Measurements from ENCODE around the gene CACNA1D.

DNA sequence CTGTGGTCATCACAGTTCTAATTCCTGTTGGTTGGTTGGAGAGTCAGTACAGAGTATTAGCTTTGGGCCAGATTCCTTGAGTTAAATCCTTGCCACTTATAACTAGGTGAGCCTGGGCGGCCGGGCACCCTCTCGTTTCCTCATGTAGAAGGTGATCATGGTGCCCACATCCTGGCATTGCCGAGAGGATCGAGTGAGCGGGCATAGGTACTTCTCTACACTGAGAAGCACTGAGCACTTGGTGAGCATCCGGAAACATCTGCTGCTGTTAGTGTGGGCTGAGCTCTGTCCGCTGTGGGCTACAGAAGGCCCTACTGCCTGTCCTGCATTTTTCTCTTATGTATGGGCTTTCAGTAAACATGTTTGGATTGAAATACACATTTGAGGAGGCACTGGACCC, 96.2 kb downstream of the CACNA1D start:
- TF ChIP-seq, protein P1, sequence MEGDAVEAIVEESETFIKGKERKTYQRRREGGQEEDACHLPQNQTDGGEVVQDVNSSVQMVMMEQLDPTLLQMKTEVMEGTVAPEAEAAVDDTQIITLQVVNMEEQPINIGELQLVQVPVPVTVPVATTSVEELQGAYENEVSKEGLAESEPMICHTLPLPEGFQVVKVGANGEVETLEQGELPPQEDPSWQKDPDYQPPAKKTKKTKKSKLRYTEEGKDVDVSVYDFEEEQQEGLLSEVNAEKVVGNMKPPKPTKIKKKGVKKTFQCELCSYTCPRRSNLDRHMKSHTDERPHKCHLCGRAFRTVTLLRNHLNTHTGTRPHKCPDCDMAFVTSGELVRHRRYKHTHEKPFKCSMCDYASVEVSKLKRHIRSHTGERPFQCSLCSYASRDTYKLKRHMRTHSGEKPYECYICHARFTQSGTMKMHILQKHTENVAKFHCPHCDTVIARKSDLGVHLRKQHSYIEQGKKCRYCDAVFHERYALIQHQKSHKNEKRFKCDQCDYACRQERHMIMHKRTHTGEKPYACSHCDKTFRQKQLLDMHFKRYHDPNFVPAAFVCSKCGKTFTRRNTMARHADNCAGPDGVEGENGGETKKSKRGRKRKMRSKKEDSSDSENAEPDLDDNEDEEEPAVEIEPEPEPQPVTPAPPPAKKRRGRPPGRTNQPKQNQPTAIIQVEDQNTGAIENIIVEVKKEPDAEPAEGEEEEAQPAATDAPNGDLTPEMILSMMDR (IDR thresholded peaks at IDR 0.05; ENCODE audit: insufficient read depth, low read length, poor library complexity, severe bottlenecking): no peak
- no peak for TF ChIP-seq EZH2phosphoT487 (conservative IDR thresholded peaks at IDR 0.05; ENCODE audit: low read length)

Measured in SU-DHL-6 (cell line).